ENCODE results near the gene ADGRG7. TPM values are rescaled to one million over a fixed set of nuclear protein-coding genes. Genes with fewer than 3 reads are reported as not detected.
"Not testable (repeated sequence)": the region's sequence is repeated elsewhere in the genome, so short reads cannot be mapped to it uniquely, and the experiment has no call there.

The ADGRG7 gene
- total RNA-seq, 2 donors from 2014 or later: not detected

- DNase-seq (ENCODE audit: low spot score) (no peak), ATAC-seq (ENCODE audit: insufficient number of reproducible peaks, low FRiP score, low read depth) (no peak)
- Histone ChIP-seq H3K4me3 (no peak overlapping the region), H3K4me1 (ENCODE audit: control insufficient read depth in 1 of 2, low read depth in 2 of 2) (no peaks in the 10 kb centered on the region), H3K27me3 (replicated peaks; ENCODE audit: insufficient read depth) (no peaks in the 10 kb centered on the region), H3K9me3 (no peaks in the 10 kb centered on the region), H3K36me3 (no peaks in the 10 kb centered on the region), H3K27ac (no peak overlapping the region)
- TF ChIP-seq, protein P1, sequence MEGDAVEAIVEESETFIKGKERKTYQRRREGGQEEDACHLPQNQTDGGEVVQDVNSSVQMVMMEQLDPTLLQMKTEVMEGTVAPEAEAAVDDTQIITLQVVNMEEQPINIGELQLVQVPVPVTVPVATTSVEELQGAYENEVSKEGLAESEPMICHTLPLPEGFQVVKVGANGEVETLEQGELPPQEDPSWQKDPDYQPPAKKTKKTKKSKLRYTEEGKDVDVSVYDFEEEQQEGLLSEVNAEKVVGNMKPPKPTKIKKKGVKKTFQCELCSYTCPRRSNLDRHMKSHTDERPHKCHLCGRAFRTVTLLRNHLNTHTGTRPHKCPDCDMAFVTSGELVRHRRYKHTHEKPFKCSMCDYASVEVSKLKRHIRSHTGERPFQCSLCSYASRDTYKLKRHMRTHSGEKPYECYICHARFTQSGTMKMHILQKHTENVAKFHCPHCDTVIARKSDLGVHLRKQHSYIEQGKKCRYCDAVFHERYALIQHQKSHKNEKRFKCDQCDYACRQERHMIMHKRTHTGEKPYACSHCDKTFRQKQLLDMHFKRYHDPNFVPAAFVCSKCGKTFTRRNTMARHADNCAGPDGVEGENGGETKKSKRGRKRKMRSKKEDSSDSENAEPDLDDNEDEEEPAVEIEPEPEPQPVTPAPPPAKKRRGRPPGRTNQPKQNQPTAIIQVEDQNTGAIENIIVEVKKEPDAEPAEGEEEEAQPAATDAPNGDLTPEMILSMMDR (IDR thresholded peaks at IDR 0.05): no peak
Measured at GRCh38 chr3:100577382-100578008, 31.9 kb upstream of the ADGRG7 start.

GRCh38 chr3:100578646-100579045 is 30.8 kb upstream of the ADGRG7 start:
- ATAC-seq (ENCODE audit: insufficient number of reproducible peaks, low FRiP score, low read depth): no peak

DNA sequence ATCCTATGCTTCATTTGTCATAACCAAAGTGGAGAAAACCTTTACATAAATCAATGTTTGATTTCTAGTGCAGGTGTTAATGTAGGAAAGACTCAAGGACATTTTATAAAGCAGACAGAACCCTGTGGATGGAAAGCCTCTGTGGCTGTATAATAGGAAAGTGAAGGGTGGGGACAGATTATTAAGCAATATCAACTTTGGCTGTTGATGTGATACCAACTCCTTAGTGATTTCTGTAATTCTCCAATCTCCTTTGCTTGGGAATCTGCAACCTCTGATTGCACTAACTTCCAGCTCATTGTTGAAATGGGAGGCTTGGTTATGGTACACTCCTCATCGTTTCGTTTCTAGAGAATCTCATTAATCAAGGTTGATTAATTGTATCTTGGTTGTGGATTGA is 29.3 kb upstream of the ADGRG7 start:
- H3K9me3 ChIP-seq: no peaks in the 10 kb centered on the region
- TF ChIP-seq, protein P1 (IDR thresholded peaks at IDR 0.05): no peak
- no peak overlapping the region for H3K4me3 ChIP-seq
- H3K4me1 ChIP-seq (ENCODE audit: control insufficient read depth in 1 of 2, low read depth in 2 of 2): no peaks in the 10 kb centered on the region
- ATAC-seq (ENCODE audit: insufficient number of reproducible peaks, low FRiP score, low read depth) (no peak), DNase-seq (ENCODE audit: low spot score) (no peak)
- no peaks in the 10 kb centered on the region for H3K27me3 ChIP-seq (replicated peaks; ENCODE audit: insufficient read depth)
- H3K36me3 ChIP-seq: no peaks in the 10 kb centered on the region
- no peak overlapping the region for H3K27ac ChIP-seq

More at GRCh38 chr3:100578646-100579045, 30.8 kb upstream of the ADGRG7 start:
- DNase-seq (ENCODE audit: low spot score): no peak
- no peaks in the 10 kb centered on the region for H3K27me3 ChIP-seq (replicated peaks; ENCODE audit: insufficient read depth)
- H3K27ac ChIP-seq: no peak overlapping the region
- no peaks in the 10 kb centered on the region for H3K4me1 ChIP-seq (ENCODE audit: control insufficient read depth in 1 of 2, low read depth in 2 of 2)
- no peaks in the 10 kb centered on the region for H3K9me3 ChIP-seq
- TF ChIP-seq, protein P1 (IDR thresholded peaks at IDR 0.05): no peak
- H3K4me3 ChIP-seq: no peak overlapping the region
- H3K36me3 ChIP-seq: no peaks in the 10 kb centered on the region

DNA sequence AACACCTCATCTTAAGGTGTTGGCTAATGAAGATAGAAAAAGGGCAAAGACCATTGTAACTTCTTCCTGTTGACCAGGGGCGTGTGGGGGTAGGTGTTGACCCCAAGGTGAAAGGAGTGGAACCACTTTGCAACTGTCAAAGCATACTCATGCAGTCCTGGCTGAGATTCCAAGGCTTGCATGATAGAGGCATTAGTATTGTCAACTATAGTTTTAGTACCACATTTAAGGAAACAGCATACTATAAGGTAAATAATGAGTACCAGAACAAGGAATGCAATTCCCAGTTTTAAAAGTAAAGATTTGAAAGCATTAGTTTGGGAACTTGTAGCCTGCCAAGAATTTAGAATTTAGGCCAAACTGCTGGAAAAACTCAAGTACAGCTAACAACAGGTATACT is 27.8 kb upstream of the ADGRG7 start:
- H3K4me3 ChIP-seq: no peak overlapping the region
- no peak for ATAC-seq (ENCODE audit: insufficient number of reproducible peaks, low FRiP score, low read depth)
- H3K27me3 ChIP-seq (replicated peaks; ENCODE audit: insufficient read depth): no peaks in the 10 kb centered on the region
- H3K9me3 ChIP-seq: no peaks in the 10 kb centered on the region
- H3K36me3 ChIP-seq: no peaks in the 10 kb centered on the region
- TF ChIP-seq, protein P1 (IDR thresholded peaks at IDR 0.05): no peak
- no peak for DNase-seq (ENCODE audit: low spot score)
- no peaks in the 10 kb centered on the region for H3K4me1 ChIP-seq (ENCODE audit: control insufficient read depth in 1 of 2, low read depth in 2 of 2)
- H3K27ac ChIP-seq: no peak overlapping the region

DNA sequence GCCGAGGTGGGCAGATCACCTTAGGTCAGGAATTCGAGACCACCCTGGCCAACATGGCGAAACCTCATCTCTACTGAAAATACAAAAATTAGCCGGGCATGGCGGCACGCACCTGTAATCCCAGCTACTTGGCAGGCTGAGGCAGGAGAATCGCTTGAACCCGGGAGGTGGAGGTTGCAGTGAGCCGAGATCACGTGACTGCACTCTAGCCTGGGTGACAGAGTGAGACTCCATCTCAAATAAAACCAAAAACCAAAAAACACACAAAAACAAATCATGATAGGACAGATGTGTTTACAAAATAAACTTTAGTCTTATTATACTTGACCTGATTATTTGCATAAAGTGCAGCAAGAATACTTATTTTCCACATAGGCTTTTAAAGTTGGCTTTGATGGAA is 27.2 kb upstream of the ADGRG7 start:
- not testable (repeated sequence) for H3K4me3 ChIP-seq; ATAC-seq (ENCODE audit: insufficient number of reproducible peaks, low FRiP score, low read depth); DNase-seq (ENCODE audit: low spot score); H3K27me3 ChIP-seq (replicated peaks; ENCODE audit: insufficient read depth); H3K9me3 ChIP-seq; H3K4me1 ChIP-seq (ENCODE audit: control insufficient read depth in 1 of 2, low read depth in 2 of 2); H3K27ac ChIP-seq; H3K36me3 ChIP-seq

- no peaks in the 10 kb centered on the region for H3K27me3 ChIP-seq (replicated peaks; ENCODE audit: insufficient read depth)
- H3K4me3 ChIP-seq: no peak overlapping the region
- no peak for DNase-seq (ENCODE audit: low spot score)
- H3K9me3 ChIP-seq: no peaks in the 10 kb centered on the region
- TF ChIP-seq, protein P1 (IDR thresholded peaks at IDR 0.05): no peak
- no peak for ATAC-seq (ENCODE audit: insufficient number of reproducible peaks, low FRiP score, low read depth)
- no peak overlapping the region for H3K27ac ChIP-seq
- no peaks in the 10 kb centered on the region for H3K36me3 ChIP-seq
- no peaks in the 10 kb centered on the region for H3K4me1 ChIP-seq (ENCODE audit: control insufficient read depth in 1 of 2, low read depth in 2 of 2)
Measured at GRCh38 chr3:100584101-100584660, 25.2 kb upstream of the ADGRG7 start.

Data from thoracic aorta (tissue), 2 donors.